HG03460 (cell line): ENCODE data around the gene PARD3B.

Experiments used
- ATAC-seq: cut with Tn5 transposase; IDR thresholded peaks from one replicate; pipeline ENCODE4 v1.9.1; 2021; ENCODE audit not compliant: unreplicated experiment

PARD3B gene

DNA sequence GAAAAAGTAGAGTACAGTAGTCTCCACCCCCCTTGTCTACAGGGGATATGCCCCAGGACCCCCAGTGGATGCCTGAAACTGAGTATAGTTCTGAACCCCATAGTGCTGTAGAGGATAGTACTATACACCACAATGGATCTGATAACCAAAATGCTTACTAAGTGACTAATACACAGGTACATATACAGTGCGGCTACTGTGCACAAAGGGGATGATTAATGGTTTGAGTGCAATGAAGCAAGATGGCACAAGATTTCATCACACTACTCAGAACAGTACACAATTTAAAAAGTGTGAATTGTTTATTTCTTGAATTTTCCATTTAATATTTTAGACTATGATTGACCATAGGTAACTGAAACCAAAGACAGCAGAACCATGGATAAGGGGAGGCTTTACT is 690.2 kb downstream of the PARD3B start:
- no peak for ATAC-seq

DNA sequence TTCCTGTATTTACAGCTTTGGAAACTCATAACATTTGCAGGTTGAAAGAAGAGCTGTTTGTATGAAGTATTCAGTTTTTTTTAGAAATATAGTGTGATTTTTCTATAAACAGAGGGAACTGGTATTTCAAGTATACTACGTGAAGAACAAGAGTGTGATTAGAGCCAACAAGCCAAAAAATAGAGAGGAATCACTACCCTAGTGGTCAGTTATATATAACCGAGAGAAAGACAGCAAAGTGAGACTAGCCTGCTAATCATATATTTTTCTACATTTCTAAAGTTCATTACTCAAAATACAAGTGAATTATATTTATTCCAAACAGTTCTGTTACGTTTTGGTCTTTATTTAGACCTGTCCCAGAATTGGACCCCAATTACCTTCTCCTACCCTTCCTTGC is 692.2 kb downstream of the PARD3B start:
- ATAC-seq, result no peak

DNA sequence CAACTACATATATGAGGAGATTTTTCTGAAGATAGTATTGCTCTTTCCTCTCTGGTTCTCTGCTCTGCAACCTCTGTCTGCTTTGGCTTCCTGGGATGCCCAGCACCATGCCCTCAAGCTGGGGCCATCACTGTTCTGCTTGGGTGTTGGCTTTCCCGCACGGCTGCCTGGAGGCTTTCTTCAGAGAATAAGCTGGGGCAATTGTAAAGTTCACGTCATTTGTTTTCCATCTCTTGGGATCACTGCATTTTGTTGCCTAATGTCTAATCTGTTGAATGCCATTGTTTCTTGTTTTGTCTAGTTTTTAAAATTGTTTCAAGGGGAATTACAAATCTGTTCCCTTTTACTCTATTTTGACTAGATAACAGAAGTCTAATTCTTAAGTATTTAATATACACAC is 699.7 kb downstream of the PARD3B start:
- ATAC-seq, result no peak

DNA sequence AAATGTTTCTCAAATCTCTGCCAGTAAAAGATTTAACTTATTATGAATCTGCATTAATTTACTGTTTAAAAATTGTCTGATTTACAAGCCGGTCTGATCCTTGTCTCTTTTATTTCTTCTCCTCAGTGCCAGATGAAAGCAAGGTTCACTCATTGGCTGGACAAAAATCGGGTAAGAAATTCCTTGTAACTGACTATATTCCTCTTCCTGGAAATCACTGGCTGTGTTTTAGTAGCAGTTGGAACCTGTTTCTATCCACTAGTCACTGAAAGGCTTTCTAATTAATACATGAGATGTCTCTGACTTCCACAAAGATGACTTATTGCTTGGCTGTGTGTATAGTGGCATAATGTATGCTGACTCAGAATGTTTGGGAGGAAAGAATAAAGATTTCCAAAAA is 700.4 kb downstream of the PARD3B start:
- no peak for ATAC-seq

DNA sequence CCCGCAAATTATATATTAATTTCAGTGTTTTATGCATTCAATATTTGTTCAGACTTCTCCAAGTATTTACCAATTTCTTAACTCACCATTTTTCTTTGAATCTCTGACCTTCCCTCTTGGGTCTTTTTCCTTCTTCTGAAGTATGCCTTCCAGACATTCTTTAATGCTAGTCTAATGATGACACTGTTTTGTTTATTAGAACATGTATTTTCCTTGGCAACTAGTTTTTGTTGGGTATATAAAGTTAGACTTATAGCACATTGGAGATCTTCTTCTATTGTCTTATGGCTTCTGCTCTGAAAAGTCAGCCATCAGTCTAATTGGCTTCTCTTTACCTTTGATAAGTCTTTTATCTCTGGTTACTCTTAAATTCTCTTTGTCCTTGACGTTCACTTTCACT is 713.8 kb downstream of the PARD3B start:
- ATAC-seq, result no peak

DNA sequence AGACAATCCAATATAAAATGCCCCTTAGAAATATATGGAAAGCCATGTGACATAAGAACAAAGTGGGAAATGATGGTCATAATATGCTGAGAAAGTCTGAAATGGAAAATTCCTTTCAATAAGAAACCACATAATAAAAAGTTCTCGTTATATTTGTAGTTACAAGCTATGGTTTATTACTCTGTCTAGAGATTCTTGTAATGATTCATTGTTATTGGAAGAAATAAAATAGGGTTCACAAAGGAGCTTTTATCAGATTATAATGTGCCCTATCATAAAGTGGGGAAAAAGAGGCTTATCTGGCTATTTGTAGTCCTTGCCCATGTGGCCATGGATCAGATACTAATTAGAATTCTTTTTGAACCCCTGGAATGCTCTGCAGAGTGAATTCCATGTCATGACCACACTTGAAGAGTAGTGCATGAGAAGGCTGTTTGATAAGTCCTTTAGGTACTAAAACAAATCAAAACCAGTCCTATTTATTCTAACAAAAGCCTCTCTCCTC is 716.3 kb downstream of the PARD3B start:
- ATAC-seq, result no peak

DNA sequence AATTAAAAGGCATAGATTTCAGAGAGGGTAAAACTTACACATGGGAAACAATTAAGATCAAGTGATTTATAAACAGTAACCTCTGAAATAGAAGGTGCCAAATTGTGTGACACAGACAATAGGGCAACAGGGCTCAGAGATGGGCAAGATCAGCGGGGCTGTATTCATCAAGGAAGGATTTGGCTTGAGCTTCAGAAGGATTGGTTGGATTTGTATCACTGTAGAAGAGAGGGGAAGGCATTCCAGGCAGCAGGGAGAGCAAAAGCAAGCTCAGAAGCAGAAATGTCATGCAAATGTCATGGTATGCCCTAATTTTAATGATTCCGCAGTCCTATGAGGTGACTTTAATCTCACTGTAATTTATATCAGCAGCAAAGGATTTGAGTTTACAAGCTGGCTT is 722.0 kb downstream of the PARD3B start:
- no peak for ATAC-seq

DNA sequence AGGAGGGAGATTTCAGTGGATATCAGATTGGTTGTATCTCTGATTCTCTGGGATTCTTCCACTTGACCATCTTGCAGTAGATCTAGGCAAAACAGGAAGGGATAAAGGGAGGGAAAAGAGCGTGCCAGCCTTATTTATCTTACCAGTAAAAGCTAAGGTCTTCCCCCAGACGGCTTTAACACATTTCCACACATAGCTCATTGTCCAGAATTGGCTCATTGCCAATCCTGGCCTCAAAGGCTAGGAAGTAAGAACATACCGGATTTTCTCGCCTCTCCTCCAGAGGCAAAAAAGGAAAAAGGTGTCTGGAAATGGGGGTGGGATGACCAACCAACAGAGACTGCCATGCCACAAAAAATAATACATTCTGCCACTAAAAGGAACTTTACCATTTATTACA is 725.4 kb downstream of the PARD3B start:
- ATAC-seq, result no peak

DNA sequence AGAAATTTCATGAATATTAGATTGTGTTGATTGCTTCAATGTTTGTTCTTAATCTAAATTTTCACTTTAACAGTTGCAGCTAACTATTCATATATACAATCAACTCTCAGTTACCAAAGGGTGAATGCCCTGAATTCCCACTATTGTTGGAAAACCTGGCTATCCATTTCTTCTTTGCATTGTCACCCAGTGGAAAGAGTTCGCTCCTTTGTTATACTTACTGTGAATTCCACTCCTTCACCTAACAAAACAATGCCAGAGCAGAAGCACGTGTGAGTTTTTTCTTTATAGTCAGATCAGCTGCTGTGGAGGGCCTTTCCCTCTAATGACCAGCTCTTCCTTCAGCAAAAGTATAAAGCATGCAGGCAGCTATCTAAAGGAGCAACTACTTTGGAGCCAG is 727.9 kb downstream of the PARD3B start:
- ATAC-seq, result no peak

DNA sequence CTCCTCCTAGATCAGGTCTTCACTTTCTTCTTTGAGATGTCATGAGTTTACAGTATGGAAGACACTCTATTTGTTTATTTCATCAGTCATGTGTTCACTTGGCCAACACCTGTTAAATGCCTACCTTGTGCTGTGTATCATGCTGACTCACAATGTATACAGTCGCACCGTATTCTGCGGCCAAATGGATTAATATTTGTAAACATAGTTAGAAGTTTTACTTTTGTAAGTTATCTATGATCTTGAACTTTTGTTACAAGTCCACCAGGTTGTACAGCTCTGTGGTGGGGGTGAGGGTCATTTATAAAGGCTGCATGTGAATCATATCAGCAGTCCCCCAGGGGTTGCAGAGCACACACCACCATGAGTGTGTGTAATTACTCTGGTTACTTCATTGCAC is 728.4 kb downstream of the PARD3B start:
- ATAC-seq, result no peak

DNA sequence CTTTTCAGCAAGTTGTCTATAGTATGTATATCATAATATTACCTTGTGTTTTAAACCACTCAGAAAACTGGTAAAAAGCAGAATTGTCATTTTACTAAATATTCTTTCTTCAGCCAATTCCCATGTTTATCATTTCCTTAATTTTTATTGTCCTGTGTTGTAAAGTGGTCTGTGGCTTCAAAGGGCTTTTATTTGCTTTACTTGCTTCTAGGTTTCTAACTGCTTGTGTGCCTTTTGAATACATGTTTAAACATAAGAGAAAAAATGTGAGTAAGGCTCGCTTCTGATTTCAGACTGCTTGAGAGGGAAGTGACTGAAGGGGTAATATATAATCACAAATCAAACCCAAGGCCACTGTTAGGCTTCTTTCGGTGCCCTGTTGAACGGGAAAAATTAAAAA is 729.5 kb downstream of the PARD3B start:
- ATAC-seq, result no peak

DNA sequence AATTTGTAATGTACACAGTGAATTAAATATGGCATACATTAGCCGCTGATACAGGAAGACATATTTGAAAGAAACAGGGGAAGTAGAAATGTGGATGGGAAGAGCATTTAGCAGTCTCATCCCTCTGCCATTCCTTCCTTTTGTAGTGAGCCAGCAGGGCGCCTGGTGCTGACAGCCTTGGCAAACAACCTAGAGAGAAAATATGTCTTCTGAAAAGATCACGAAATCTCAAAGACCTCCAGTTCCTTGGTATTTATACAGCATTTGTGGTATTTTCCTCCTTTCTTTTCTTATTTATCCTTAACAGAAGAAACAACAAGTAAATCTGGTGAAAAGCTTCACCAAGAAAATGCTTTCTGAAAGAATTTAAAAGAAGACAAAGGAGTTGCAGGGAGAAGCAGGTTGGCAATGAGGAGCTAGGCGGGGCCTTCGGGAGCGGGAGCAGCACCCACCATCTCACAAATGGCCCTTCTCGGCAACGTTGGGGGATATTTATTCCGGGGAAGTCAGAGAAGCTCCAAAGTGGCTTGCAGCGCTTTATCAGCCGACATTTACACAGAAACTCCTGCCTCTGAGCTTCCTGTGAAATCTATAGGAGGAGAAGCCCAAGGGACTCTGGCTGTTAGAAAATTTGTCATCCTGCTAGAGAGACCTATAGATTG is 731.0 kb downstream of the PARD3B start:
- no peak for ATAC-seq

DNA sequence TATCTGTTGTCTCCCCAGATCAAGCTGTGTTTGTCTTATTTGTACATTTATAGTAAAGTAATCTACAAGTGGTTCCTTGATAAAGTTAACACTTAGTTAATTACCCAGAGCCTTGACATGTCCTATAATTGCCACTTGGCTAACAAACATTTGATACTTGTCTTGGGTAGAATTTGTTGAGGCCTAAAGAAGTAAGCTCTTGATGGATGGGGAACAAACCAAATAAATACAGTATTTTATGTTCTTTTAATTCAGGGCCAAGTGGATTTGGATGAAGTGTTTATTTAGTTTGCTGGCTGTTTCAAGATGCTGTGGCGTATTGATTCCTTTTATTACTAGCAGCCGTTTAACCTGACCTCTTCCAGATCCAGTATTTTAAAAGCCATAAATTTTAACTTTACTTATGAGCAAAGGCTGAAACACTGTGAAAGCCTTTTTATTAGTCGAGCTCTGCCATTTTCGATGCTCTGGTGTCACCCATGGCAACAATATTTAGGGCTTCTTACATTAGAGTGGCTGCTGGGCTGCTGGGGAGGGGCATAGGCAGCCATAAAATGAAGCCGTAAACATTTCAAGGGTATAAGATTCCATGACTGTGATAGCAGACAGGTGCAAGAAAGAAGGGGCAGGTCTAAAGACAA is 735.4 kb downstream of the PARD3B start:
- ATAC-seq, result no peak

DNA sequence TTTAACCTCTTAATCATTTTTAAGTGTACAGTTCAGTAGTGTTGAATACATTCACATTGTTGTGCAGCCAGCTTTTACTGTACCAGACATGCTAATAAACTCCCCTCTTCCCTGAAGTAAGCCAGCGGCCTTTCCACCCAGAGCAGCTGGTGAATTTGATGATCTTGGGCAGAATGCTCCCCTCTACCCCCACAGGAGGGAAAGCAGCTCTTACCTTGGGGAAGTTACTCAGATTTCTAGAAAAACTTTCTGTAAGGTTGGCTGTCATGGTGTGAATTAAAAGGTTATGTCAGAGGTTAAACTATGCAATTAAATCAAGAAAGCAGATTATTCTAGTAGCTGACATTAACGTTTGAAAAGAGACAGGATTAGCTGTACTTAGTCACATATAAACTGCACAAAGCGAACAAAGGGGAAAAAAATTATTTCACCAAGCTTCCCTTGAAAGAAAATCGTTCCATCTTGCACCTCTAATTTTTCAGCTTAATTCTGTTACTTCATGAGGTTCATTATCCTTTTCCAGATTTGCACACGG is 738.5 kb downstream of the PARD3B start:
- ATAC-seq, result no peak

DNA sequence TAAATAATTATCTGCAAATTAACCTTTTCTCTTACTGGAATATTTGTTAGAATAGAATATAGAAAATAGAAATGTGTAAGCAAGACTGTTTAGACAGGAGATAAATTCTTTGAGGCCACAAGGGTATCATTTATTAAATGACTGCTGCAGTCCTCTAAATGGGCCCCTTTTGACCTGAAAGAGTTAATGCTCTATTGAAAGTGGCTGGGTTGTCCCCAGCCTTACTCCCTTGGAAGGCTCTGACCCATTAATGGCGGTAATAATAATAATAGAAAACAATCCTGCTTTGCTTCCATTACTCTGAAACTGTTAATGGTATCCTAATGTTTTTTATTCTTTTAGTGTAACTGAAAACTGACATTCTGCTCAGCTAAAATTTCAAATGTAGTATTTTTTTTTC is 739.1 kb downstream of the PARD3B start:
- no peak for ATAC-seq

DNA sequence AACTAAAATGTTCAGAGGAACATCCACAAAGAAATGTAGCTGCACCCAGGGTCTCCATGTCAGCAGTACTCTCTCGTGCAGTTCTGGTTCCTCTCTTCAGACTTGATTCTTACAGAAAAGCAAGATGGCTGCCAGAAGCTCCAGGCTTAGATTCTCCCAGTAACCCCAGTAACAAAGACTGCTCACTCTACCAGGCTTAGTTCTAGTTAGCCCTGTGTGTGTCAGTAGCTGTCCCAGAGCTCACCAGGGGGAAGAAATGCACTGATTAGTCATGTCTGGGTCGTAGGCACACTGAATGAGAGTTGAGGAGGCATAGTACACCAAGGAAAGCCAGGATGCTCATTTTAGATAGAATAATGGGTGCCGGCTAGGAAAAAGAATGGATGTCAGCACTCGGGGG is 742.0 kb downstream of the PARD3B start:
- no peak for ATAC-seq

DNA sequence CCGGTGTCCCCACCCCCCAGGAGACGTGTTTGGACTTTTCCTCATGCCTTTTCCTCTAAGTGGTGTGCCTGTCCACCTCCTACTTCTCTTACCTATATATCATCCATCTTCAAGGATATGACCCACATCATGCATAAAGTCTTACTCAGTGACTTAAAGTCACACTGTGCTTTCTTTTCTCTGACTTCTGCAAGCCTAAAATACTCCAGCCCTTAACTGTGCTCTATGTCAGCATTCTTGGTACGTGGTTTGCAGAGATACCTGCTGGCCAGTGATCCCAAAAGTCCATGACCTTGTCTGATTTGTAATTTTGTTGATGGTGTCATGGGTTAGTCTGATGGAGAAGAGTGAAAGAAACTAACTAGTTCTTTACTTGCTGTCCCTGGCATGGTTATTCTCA is 743.4 kb downstream of the PARD3B start:
- no peak for ATAC-seq

DNA sequence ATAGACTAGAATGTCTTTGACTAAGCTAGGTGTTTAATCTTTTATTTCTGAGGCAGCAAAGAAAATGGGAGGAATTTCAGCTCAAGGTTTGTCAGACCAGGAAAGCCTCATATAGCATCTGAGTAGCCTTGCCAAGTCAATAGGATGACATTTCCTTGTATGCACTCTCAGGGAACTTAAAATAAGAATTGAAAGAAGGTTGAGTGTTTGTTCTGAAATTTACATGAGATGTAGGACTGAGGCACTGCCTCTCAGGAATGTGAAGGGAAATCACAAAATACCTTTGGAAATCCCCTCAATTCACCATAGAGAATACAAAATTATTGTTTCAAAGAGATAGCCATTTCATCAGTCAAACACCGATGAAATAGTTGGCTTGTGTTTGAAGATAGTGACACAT is 745.0 kb downstream of the PARD3B start:
- ATAC-seq, result no peak

DNA sequence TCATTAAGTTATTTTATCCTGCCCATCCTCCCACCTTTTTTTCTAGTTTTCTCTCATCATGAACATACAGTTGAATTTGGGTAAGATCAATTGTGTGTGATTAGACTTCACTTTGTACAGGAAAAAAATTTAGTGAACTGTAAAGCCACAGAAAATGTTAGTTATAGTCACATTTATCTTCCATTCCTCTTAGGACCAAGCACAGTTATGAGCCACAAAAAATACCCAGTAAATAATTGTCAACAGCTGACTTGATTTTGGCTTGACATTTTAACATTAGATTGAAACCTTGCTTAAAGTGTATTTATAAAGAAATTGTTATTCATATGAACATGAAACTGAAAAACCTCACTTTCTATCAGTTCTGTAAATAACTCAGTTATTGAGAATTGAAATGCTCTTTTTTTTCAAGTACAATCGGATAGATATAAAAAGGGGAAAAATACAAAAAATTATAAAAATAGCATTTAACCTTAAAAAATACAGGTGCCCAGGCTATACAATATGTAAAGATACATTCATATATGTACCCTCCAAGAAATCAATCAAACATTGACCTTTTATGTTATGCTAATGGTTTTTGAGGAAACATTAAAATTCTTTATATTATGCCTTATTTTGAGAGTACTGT is 747.5 kb downstream of the PARD3B start:
- ATAC-seq, result no peak

DNA sequence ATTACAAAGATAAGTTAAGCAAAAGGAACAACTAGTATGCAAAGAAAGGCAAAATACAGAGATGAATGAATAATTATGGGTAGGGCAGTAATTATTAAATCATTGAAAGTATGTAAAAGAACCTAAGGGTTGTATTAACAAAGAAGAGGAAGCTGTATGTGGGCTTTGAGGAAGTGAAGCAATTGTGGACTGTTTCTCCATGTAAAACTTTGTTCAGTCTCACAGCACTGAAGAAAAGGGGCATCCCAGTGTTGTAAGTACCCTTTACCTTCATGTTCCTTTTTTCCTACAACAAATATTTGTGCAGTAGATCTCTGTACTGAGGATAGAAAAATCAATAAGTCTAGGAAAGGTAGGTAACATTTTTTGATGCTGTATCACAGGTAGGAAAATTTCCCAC is 748.3 kb downstream of the PARD3B start:
- ATAC-seq, result no peak

DNA sequence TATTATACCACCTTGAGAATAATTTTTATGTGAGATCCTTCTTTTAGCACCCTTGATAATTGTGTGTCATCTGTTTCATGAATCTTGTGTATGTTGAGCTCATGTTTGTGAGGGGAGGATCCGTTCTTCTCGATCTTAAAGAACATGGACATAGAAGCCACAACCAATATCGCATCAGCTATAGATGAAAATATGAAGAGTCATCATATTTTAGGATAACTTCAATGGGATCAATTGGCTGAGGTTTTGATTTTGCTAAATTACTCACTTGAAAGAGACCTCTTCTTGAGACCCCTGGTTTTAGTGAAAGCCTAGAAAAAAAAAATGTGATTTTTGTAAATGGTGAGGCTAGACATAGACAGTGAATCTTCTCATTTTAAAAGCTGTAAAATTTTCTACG is 751.7 kb downstream of the PARD3B start:
- ATAC-seq, result no peak

DNA sequence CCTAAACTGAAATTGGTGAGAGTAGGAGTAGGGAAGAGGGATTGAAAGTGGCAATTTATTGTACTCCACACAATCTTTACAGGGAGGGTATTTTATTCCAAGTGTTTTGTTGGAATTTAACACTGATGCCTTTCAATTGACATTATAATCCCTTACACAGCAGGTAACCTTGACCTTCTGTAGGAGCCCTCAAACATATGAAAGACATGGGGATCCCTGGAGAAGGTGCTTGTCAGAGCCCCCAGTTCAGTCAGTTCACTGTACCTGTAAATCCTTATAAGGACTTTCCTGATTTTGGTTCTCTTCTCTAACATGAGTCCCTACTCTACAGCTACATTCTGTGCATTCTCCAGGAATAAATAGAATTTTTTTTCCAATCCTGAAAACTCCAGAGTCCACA is 752.1 kb downstream of the PARD3B start:
- ATAC-seq, result no peak
